ENCODE measurements around the gene HORMAD2.

Gene HORMAD2

GRCh38 chr22:30105483-30105882, 25.2 kb downstream of the HORMAD2 start:
- no peak for DNase-seq (ENCODE audit: low read depth in 3 of 3)

DNA sequence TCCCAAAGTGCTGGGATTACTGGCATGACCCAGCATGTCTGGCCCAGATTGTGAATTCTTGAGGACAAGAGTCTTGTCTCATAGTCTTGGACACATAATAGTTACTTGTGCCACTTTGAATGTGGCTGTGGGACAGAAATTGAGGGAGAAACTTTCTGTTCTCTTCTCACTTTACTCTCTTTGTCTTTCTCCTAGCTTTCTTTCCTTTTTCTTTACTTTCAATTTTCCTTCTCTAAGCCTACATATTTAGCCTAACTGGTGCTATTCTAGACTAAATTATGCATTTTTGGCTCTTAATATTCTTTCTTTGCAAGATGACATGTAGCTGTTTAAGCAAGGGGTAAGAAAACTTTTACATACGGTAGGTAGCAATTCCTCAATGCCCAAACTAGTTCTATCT, 33.2 kb downstream of the HORMAD2 start:
- no peak for DNase-seq (ENCODE audit: low read depth in 3 of 3)

DNA sequence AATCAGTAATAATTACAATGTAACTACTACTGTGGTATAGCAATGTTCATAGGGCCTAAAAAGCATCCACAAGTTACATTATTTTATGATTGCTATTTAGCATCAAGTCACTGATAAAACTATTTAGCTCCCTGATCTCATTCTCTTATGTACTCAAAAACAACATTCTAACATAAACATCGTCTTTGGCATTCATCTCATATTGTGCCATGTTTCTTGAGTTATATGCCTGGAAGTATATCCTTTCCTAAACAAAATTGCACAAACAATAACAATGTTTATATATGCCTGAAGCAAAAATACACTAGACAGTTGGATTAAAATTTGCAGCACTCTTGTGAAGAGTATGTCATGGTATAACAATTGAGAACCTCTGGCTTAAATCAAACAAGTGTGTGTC, 34.1 kb downstream of the HORMAD2 start:
- DNase-seq (ENCODE audit: low read depth in 3 of 3): no peak

DNA sequence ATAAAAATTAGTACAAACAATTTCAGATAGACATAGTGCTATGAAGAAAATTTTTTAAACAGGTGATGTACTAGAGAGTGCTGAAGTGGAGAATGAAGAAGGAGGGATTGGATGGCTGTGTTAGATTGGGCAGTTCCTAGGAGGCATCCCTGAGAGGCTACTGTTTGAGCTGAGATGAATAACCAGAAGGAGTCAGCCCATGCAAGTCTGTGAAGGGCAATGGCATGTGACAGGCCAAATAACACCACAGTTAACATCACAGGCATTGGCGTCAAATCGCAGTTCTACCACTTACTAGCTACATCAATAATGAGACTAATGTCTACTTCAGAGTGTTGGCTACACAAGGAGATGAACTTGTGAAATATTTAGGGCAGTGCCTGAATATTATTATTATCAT, 35.4 kb downstream of the HORMAD2 start:
- DNase-seq (ENCODE audit: low read depth in 3 of 3): no peak

- DNase-seq (ENCODE audit: low read depth in 3 of 3): no peak
These were observed 36.3 kb downstream of the HORMAD2 start for GRCh38 chr22:30116362-30117117.

DNA sequence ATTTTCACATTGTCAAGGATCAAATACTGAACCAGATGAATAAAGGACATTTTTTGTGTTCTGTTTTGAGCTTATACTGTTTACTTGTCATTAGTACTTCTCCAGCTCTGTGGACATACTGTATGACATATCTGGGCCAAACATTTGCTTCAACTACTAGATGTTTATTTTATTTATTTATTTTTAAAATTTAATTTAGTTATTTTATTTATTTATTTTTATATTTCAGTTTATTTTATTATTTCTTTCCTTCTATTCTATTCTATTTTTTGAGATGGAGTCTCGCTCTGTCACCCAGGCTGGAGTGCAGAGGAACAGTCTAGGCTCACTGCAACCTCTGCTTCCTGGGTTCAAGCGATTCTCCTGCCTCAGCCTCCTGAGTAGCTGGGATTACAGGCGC, 37.0 kb downstream of the HORMAD2 start:
- no peak for DNase-seq (ENCODE audit: low read depth in 3 of 3)

DNA sequence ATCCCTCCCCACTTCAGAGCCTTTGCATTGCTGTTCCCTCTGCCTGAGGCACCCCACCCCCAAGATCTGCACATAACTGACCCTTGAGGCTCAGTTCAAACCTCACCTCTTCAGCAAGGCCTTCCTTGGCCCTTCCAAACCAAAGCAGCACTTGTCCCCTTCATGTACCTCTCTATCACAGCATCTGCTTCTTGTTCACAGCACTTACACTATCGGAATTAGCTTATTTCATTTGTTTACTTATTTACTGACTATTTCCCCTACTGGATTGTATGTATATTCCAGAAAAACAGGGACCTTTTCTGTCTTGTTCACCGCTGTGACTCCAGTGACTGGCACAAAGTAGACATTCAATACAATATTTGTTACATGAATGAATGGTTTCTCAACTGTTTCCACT, 38.0 kb downstream of the HORMAD2 start:
- DNase-seq (ENCODE audit: low read depth in 3 of 3): no peak

- DNase-seq (ENCODE audit: low read depth in 3 of 3): no peak
These were observed 41.7 kb downstream of the HORMAD2 start for GRCh38 chr22:30121960-30122359.

DNA sequence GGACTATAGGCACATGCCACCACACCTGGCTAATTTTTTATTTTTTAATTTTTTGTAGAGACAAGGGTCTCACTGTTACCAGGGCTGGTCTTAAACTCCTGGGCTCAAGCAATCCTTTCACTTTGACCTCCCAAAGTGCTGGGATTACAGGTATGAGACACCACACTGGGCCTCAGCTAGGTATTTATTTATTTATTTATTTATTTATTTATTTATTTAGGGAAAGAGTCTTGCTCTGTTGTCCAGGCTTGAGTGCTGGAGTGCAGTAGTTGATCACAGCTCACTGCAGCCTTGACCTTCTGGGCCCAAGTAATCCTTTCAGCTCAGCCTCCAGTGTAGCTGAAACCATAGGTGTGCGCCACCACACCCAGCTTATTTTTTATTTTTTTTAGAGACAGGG, 43.2 kb downstream of the HORMAD2 start:
- DNase-seq (ENCODE audit: low read depth in 3 of 3): no peak

- no peak for DNase-seq (ENCODE audit: low read depth in 3 of 3)
These were observed 47.5 kb downstream of the HORMAD2 start for GRCh38 chr22:30127749-30128166.

GRCh38 chr22:30128511-30128910, 48.2 kb downstream of the HORMAD2 start:
- DNase-seq (ENCODE audit: low read depth in 3 of 3): no peak

DNA sequence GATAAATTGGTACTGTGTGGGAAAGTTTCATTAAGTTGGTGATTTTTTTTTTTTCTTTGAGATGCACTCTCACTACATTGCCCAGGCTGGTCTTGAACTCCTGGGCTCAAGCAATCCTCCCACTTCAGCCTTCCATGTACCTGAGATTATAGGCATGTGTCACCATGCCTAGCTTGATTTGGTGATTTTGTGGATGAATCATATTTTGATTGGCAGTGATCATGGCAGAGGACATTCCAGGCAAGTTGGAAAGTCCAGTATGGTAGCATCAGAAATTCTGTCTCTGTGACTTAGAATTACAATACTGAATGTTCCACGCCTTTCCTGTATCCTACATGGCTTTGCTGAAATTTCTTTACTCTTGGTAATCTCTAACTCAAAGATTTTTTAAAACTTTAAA, 49.4 kb downstream of the HORMAD2 start:
- no peak for DNase-seq (ENCODE audit: low read depth in 3 of 3)

GRCh38 chr22:30132290-30132996, 52.2 kb downstream of the HORMAD2 start:
- no peak for DNase-seq (ENCODE audit: low read depth in 3 of 3)

- DNase-seq (ENCODE audit: low read depth in 3 of 3): no peak
These were observed 60.1 kb downstream of the HORMAD2 start for GRCh38 chr22:30140414-30140813.

DNA sequence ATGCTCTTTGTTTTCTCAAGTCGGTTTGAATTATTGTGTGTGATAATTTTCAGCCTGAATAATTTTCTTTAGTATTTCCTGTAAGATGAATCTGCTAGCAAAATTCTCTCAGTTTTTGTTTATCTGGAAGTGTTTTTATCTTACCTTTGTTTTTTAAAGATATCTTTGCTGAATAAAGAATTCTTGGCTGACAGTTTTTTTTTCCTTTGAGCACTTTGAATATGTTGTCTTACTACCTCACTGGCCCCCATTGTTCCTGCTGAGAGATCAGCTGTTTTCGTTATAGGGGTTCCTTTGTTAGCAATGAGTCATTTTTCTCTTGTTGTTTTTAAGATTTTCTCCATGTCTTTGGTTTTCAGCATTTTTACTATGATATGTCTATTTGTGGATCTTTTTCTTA, 63.0 kb downstream of the HORMAD2 start:
- DNase-seq (ENCODE audit: low read depth in 3 of 3): no peak

DNA sequence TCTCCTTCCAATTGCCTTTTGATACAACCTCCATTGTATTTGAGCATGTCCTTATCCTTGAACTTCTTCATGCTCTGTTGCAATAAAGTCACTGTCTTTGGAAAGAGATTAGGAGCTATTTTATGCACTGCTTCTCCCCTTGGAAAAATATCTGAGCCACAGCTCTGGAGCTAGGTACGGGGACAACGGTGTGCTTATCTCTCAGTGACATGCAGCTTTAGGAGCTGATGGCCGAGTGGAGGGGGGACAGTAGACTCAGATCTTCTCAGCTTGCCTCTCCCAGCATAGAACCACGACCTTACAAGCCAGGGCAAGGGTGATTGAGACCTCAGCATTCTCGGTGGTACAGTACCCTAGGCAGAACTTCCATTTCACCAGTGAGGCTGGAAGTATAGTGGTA, 64.1 kb downstream of the HORMAD2 start:
- no peak for DNase-seq (ENCODE audit: low read depth in 3 of 3)

DNA sequence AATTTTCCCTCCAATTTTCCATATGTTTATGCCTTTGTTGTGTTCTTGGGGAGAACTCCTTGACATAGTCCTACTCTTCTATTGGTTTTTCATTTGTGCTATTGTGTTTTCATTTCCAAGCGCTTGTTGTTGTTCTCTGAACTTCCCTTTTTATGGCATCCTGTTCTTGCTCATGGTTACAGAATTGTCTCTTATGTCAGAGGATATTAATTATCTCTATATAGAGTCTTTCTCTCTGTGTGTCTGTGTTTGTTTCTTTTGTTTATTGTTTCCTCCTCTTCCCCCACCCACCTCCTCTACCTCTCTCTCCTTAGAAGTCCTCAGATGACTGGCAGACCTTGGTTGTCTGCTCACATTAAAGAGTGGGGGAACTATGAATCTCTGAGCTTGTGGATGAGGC, 69.9 kb downstream of the HORMAD2 start:
- no peak for DNase-seq (ENCODE audit: low read depth in 3 of 3)

- DNase-seq (ENCODE audit: low read depth in 3 of 3): no peak
These were observed 78.0 kb downstream of the HORMAD2 start for GRCh38 chr22:30158277-30158676.

- DNase-seq (ENCODE audit: low read depth in 3 of 3): no peak
These were observed 78.7 kb downstream of the HORMAD2 start for GRCh38 chr22:30158744-30159500.

GRCh38 chr22:30159561-30160353, 79.5 kb downstream of the HORMAD2 start:
- DNase-seq (ENCODE audit: low read depth in 3 of 3): no peak

DNA sequence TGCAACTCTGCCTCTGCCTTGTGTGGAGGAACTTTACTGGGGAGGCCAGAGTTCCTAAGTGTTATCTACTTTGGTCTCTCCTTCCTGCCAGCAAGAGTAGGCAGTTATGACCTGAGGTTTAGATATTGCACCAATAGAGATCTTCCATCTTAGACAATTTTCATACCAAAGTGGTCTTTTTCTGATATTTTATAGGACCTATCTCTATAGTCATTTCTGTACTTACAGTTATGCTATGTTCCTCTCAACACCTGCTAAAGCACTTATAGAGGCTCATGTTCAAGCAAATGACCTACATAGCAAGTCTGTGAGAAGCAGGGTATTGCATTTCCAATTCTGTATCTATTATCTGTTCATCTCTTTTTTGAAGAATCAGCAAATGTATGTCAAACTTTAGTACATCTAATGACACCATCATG, 80.8 kb downstream of the HORMAD2 start:
- no peak for DNase-seq (ENCODE audit: low read depth in 3 of 3)

DNA sequence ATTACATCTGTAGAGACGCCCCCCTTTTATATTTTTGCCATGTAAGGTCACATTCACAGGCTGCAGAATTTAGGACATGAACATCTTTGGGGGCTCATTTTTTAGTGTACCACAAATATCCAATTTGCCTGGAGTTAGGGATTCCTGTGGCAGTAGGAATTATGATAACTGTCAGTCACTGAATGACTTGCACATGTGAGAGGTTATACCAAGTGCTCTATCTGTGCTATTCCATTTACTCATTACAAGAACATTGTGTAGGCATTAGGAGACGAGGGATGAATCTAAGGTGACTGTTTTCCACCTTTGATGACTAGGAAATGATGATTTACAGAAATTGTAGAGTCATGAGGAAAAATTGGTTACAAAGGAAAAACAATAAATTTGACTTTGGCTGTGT, 87.0 kb downstream of the HORMAD2 start:
- no peak for DNase-seq (ENCODE audit: low read depth in 3 of 3)

Measured in stimulated activated CD4-positive, alpha-beta T cell treated with anti-CD3 and anti-CD28 coated beads, TNF-alpha, amount 100 ng/mL, for 4 hours (primary cell).